GM23338 (cell line): ENCODE results near the gene TTPAL. TPM values are rescaled to one million over a fixed set of nuclear protein-coding genes. Genes with fewer than 3 reads are reported as not detected.

Experiments
- ATAC-seq: fragments of 200-7000 bp; cut with Tn5 transposase; 3 replicates; pipeline ENCODE4 v1.9.1; 2020
- DNase-seq: peaks from one replicate; pipeline ENCODE4 v3.0.0-alpha.2; 2015; ENCODE audit warnings: low spot score
- H2AFZ ChIP-seq: fragments of 200-600 bp; sonication (generic); 2 replicates; pipeline ENCODE4 v1.8.0; 2016; ENCODE audit warnings: antibody characterized with exemption, mild to moderate bottlenecking, moderate library complexity
- H3F3A ChIP-seq: fragments of 200-600 bp; sonication (generic); replicated peaks from 2 replicates; pipeline ENCODE4 v1.8.0; 2017; ENCODE audit warnings: antibody characterized with exemption, mixed run types, low read depth
- H3K27ac ChIP-seq: fragments of 200-600 bp; sonication (generic); 2 replicates; pipeline ENCODE4 v1.6.1; 2016; ENCODE audit warnings: low read depth
- H3K27me3 ChIP-seq: fragments of 200-600 bp; sonication (generic); 2 replicates; pipeline ENCODE4 v1.8.0; 2016; ENCODE audit warnings: mild to moderate bottlenecking, mixed run types, moderate library complexity; ENCODE audit not compliant: insufficient read depth
- H3K36me3 ChIP-seq: fragments of 200-600 bp; sonication (generic); 2 replicates; pipeline ENCODE4 v1.8.0; 2016; ENCODE audit warnings: mild to moderate bottlenecking; ENCODE audit not compliant: insufficient read depth
- H3K4me1 ChIP-seq: fragments of 200-600 bp; sonication (generic); 2 replicates; pipeline ENCODE4 v1.8.0; 2016; ENCODE audit warnings: mild to moderate bottlenecking, moderate library complexity; ENCODE audit not compliant: insufficient read depth
- H3K4me2 ChIP-seq: fragments of 200-600 bp; sonication (generic); 2 replicates; pipeline ENCODE4 v1.7.1; 2017; ENCODE audit warnings: mixed run types
- H3K4me3 ChIP-seq: fragments of 200-600 bp; sonication (generic); 2 replicates; pipeline ENCODE4 v1.6.1; 2016; ENCODE audit warnings: mixed run types
- H3K79me2 ChIP-seq: fragments of 200-600 bp; sonication (generic); replicated peaks from 2 replicates; pipeline ENCODE4 v1.8.0; 2017; ENCODE audit warnings: mild to moderate bottlenecking; ENCODE audit not compliant: insufficient read depth
- H3K9me2 ChIP-seq: fragments of 200-600 bp; sonication (generic); 2 replicates; pipeline ENCODE4 v1.8.0; 2017; ENCODE audit not compliant: insufficient read depth
- H4K20me1 ChIP-seq: fragments of 200-600 bp; sonication (generic); replicated peaks from 2 replicates; pipeline ENCODE4 v1.8.0; 2017; ENCODE audit warnings: mild to moderate bottlenecking; ENCODE audit not compliant: insufficient read depth
- H3K27ac Mint-ChIP-seq: 2 replicates; pipeline ENCODE4 v1.8.0; 2020; ENCODE audit warnings: inconsistent platforms, mild to moderate bottlenecking, moderate library complexity, mixed read lengths
- H3K27me3 Mint-ChIP-seq: 3 replicates; pipeline ENCODE4 v1.8.0; 2022; ENCODE audit warnings: low read depth, mild to moderate bottlenecking, moderate library complexity, mixed read lengths, inconsistent platforms; ENCODE audit not compliant: insufficient read depth, poor library complexity
- H3K36me3 Mint-ChIP-seq: 3 replicates; pipeline ENCODE4 v1.8.0; 2021; ENCODE audit warnings: low read depth, mild to moderate bottlenecking, inconsistent platforms, moderate library complexity, mixed read lengths
- H3K4me1 Mint-ChIP-seq: 3 replicates; pipeline ENCODE4 v1.8.0; 2020; ENCODE audit warnings: mild to moderate bottlenecking, inconsistent platforms, mixed read lengths
- H3K4me3 Mint-ChIP-seq: 3 replicates; pipeline ENCODE4 v1.8.0; 2021; ENCODE audit warnings: moderate library complexity, mild to moderate bottlenecking, inconsistent platforms, mixed read lengths
- H3K9me3 Mint-ChIP-seq: 3 replicates; pipeline ENCODE4 v1.8.0; 2020; ENCODE audit warnings: moderate library complexity, mild to moderate bottlenecking, inconsistent platforms, mixed read lengths
- CTCF ChIP-seq, 2 experiments: fragments of 200-600 bp in 1 of 2; sonication (generic) in 1 of 2; conservative IDR thresholded peaks; 2 replicates each; pipeline versions ENCODE4 v1.5.1 to v1.6.1; 2016 to 2017; ENCODE audit warnings: antibody characterized with exemption in 2 of 2, low read depth in 2 of 2, mild to moderate bottlenecking in 2 of 2, moderate library complexity in 1 of 2
- ETS1 ChIP-seq: IDR thresholded peaks from 2 replicates; pipeline ENCODE4 v1.6.1; 2016; ENCODE audit warnings: antibody characterized with exemption
- EZH2 ChIP-seq: fragments of 200-600 bp; sonication (generic); IDR thresholded peaks from one replicate; pipeline ENCODE4 v1.8.0; 2017; ENCODE audit warnings: antibody characterized with exemption, mild to moderate bottlenecking, low read depth; ENCODE audit not compliant: unreplicated experiment
- EZH2phosphoT487 ChIP-seq: fragments of 200-600 bp; sonication (generic); IDR thresholded peaks from one replicate; pipeline ENCODE4 v1.8.1; 2018; ENCODE audit warnings: antibody characterized with exemption; ENCODE audit not compliant: unreplicated experiment
- JUNB ChIP-seq: IDR thresholded peaks from one replicate; pipeline ENCODE4 v1.6.1; 2016; ENCODE audit warnings: antibody characterized with exemption; ENCODE audit not compliant: unreplicated experiment
- POLR2AphosphoS5 ChIP-seq: IDR thresholded peaks from 2 replicates; pipeline ENCODE4 v1.6.1; 2016; ENCODE audit warnings: antibody characterized with exemption, low read depth
- STAT1 ChIP-seq: IDR thresholded peaks from one replicate; pipeline ENCODE4 v1.6.1; 2016; ENCODE audit warnings: antibody characterized with exemption; ENCODE audit not compliant: unreplicated experiment
- ZNF462 ChIP-seq: fragments of 250-450 bp; sonication (Bioruptor Pico); IDR thresholded peaks from 2 replicates; pipeline ENCODE4 v1.5.0; 2020; ENCODE audit warnings: mild to moderate bottlenecking, moderate library complexity
- polyA plus RNA-seq: library from polyadenylated mRNA; unstranded; fragments of >200 nt; fragmentation: Nextera tagmentation; extraction: Ambion mirVana; gene quantifications from 2 replicates; pipeline ENCODE4 v1.2.1, GENCODE V29; 2016
- total RNA-seq: library from RNA; depleted of rRNA; stranded (reverse); fragments of >200 nt; shearing (Covaris generic); gene quantifications from 2 replicates; pipeline ENCODE4 v1.2.3, GENCODE V29; 2014

The TTPAL gene
- total and polyA plus RNA-seq, 2 experiments from 2014 or later, result 3.7 to 10.2 TPM

GRCh38 chr20:44437497-44437896, 38.2 kb upstream of the TTPAL start (continued):
- no peak for TF ChIP-seq CTCF (conservative IDR thresholded peaks at IDR 0.05; ENCODE audit: low read depth in 2 of 2)
- TF ChIP-seq ZNF462 (CRISPR knock-in tag), result no peak
- TF ChIP-seq STAT1, result no peak
- no peak for TF ChIP-seq JUNB
- TF ChIP-seq EZH2, result no peak
- TF ChIP-seq POLR2AphosphoS5, result no peak
- no peak for TF ChIP-seq EZH2phosphoT487

- ATAC-seq, result no peak
- no peaks in the 10 kb centered on the region for H3K27me3 ChIP-seq
- H4K20me1 ChIP-seq, result no peaks in the 10 kb centered on the region
Measured at GRCh38 chr20:44438782-44439181, 36.9 kb upstream of the TTPAL start.

More at GRCh38 chr20:44438782-44439181, 36.9 kb upstream of the TTPAL start:
- H3K36me3 ChIP-seq, result no peaks in the 10 kb centered on the region
- no peak overlapping the region for H3K4me3 ChIP-seq
- Mint-ChIP-seq H3K9me3 (no peaks in the 10 kb centered on the region; the same call in 2 of the 3 replicates), H3K4me3 (no peak overlapping the region), H3K27ac (no peak overlapping the region), H3K4me1 (no peaks in the 10 kb centered on the region), H3K36me3 (no peaks in the 10 kb centered on the region), H3K27me3 (peaks cover 9% of the 10 kb centered on the region)
- no peak overlapping the region for H2AFZ ChIP-seq
- no peak overlapping the region for H3K27ac ChIP-seq
- 0 out of 2 replicates have a peak, but pooled peaks cover 3% of the 10 kb centered on the region for H3F3A ChIP-seq
- H3K79me2 ChIP-seq, result no peaks in the 10 kb centered on the region
- H3K9me2 ChIP-seq, result no peaks in the 10 kb centered on the region
- H3K4me1 ChIP-seq, result no peaks in the 10 kb centered on the region
- DNase-seq, result no peak
- TF ChIP-seq STAT1 (no peak), ETS1 (no peak)
- H3K4me2 ChIP-seq, result no peak overlapping the region
